WI38 (cell line): ENCODE results near the gene TTC21B.

ENCODE experiments used
- H3K4me3 ChIP-seq: 2 replicates; pipeline ENCODE4 v1.5.1; 2011; ENCODE audit warnings: low read depth, mild to moderate bottlenecking, control low read depth, low read length
- CTCF ChIP-seq: IDR thresholded peaks from 2 replicates; pipeline ENCODE4 v1.5.1; 2012; ENCODE audit warnings: low read depth, mild to moderate bottlenecking, control low read depth, low read length

Gene TTC21B

GRCh38 chr2:165839610-165840009 lies 114.0 kb downstream of the TTC21B start:
- no peak overlapping the region for H3K4me3 ChIP-seq
- no peak for TF ChIP-seq CTCF

DNA sequence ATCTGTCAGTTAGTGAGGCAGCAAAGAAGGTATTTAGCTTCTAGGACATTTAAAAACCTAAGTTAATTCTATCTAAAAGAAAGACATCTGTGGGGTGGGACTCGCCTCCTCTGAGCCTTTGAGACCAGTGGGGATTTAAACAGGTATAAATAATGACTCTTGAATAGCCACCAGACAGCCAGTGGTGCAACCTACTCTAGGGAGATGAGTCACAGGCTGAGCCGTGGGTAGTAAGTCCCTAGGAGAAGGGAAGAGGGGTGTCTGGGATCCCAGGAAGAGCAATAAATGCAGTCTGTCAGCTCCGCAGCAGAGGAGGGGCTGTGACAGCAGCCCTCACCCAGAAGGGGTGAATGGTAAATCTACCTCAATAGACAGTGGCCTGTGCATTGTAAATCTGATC lies 116.5 kb downstream of the TTC21B start:
- no peak overlapping the region for H3K4me3 ChIP-seq
- TF ChIP-seq CTCF: no peak

DNA sequence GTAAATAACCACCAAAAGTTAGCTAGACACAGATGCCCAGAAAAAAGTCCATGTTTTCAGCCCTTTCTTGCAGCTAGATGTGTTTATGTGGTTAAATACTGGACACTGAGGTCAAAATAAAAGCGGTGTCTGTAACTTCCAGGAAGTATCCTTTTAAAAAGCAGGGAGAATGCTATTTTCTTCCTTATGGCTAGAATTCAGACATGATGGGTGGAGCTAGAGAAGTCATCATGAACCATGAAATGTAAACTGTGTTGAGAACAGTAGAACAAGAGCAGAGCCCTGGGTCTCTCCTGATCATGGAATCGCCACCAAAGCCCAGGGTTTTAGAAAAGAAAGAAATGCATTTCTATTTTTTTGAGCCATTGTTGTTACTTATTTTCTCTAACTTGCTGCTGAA lies 118.2 kb downstream of the TTC21B start:
- no peak overlapping the region for H3K4me3 ChIP-seq
- TF ChIP-seq CTCF: no peak

GRCh38 chr2:165833156-165833555 lies 120.4 kb downstream of the TTC21B start:
- TF ChIP-seq CTCF: no peak

GRCh38 chr2:165827921-165828276 lies 125.7 kb downstream of the TTC21B start:
- no peak for TF ChIP-seq CTCF
- no peak overlapping the region for H3K4me3 ChIP-seq

More at GRCh38 chr2:165833156-165833555, 120.4 kb downstream of the TTC21B start:
- no peak overlapping the region for H3K4me3 ChIP-seq

GRCh38 chr2:165827016-165827920 lies 126.3 kb downstream of the TTC21B start:
- H3K4me3 ChIP-seq: no peak overlapping the region
- TF ChIP-seq CTCF: no peak

DNA sequence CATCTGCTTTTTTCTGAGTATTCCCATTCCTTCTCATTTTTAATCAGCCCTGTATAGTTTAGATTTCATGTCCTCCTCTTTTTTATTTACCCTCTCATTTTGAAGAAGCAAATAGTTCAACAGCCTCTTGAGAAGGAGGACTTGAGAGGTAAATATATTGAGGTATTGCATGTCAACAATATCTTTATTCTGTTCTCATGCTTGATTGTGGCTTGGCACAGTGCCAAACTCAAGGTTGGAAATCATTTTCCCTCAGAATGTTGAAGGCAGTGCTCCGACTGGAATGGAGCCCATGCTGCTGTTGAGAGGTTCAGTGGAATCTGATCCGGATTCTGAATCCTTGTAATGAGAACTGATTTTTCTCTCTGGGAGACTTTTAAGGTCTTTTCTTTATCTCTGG lies 128.5 kb downstream of the TTC21B start:
- TF ChIP-seq CTCF: no peak
- H3K4me3 ChIP-seq: no peak overlapping the region
